Dedifferentiated amniotic fluid mesenchymal stem cell (primary cell): ENCODE results near the gene FLT3.
A peak's percentile ranks its signal among the peaks of the same experiment; 100 is the strongest.
"Not testable (repeated sequence)": the region's sequence is repeated elsewhere in the genome, so short reads cannot be mapped to it uniquely, and the experiment has no call there.

ENCODE experiments used
- DNase-seq: peaks from one replicate; pipeline ENCODE4 v3.0.0-alpha.2; 2016; ENCODE audit errors: extremely low spot score

Gene FLT3

DNA sequence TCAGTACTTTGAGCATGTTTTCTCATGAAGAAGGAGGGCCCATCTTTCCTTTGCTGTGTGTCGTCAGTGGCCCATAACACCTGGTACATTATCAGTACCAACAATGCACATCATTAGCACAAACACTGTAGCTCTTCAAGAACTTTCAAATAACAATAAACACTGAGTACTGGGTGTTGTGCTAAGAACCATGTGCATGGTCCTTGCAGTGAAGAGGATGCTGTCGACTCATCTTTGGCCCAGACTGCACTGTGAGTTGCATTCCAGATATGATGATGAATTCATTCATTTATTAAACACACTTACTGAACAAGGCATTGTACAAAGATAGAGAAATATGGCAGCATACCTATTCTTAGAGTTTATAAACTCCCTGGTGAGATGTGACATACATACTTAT lies 55.8 kb downstream of the FLT3 start:
- no peak for DNase-seq

DNA sequence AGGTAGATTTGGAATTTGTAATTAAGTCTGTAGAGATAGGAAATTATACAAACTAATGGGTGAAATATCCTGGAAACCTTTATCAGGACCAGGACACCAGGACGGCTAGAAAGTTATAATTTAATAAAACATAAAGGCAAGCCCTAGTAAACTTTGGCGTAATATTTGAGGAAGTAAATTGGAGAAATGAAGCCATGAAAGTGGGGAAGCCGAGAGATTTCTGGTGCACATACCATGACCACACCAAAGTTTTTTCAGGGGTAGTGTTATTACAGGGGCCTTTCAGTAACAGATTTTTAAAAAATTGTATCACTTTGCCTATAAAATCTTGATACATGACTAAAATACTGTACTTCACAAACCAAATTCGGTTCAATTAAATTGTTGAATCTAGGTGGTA lies 57.2 kb downstream of the FLT3 start:
- DNase-seq = no peak

DNA sequence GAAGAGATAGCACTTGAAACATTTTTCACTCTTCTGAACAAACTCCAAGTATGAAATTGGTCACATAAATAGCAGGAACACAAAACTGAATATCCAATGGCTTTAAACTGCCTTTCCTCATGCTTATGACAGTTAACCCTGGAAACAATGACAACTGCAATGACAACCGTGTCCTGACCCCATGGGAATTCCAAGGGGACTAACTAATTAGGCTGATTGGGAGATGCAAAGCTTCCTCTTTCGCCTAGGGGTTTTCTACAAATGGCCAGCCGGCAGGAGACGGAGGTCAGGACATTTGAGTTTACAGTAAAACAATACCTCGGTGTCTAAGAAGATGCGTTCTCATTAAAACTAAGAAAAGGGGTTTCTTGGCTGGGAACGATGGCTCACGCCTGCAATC lies 58.9 kb downstream of the FLT3 start:
- no peak for DNase-seq

DNA sequence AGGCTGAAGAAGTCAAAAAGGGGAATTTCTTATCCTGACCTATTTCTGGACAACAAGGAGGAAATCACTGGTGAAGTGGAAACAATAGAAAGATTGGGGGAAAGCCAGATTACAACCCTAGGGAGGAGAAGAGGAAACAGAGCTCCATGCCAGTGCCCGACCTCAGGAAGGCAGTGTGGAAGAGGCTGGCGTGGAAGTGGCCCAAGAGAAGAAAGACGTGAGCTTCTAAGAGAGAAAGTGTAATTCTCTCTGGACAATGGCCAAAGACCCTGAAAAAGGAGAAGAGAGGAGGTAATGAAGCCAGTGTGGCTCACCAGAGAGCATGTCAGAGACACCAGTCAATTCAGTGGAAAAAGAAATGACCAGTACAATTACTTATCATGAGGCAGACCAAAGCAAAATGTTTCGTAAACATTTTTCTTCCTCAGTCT lies 59.3 kb downstream of the FLT3 start:
- no peak for DNase-seq

DNA sequence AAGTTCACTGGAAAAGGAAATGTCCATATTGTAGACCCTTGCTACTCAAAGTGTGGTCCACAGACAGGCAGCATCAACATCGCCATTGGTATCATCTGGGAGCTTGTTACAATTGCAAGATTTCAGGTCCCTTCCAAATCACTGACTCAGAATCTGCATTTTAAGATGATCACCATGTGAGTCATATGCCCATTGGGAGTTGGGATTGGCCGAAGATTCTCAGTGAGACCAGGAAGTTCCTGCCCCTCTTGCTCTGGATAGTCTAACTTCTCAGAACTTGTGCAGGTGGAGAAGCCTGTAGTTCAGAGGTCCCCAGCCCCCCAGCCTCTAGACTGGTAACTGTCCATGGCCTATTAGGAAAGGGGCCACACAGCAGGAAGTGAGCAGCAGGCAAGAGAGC lies 63.0 kb downstream of the FLT3 start:
- no peak for DNase-seq

DNA sequence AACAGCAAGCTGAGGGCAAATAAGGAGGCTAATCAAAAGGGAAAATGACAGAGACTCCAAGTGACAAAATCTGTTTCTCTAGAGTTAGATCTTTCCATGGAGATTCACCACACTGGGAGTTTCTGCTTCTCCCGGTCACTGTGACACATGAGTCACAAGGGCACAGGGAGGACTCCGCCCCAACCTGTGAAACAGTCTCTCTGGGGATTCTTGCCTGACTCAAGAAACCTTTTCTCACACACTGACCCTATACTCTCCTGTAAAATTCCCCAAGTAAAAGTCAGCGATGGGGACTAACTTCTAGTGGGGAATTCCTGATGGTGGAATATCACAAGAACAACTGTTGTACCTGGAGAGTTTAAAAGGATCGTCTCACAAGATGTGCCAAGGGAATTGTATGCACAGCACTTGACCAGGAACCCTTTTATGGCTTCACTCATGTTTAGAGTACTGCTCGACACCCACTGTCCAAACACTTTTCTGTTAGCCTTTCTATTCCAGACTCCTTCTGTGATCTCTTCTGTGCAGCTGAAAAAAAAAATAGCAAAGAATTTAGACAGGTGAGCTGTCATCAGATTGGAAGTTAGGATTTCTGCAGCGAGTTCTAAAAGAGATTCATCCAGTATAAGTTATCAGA lies 65.1 kb downstream of the FLT3 start:
- DNase-seq = no peak

DNA sequence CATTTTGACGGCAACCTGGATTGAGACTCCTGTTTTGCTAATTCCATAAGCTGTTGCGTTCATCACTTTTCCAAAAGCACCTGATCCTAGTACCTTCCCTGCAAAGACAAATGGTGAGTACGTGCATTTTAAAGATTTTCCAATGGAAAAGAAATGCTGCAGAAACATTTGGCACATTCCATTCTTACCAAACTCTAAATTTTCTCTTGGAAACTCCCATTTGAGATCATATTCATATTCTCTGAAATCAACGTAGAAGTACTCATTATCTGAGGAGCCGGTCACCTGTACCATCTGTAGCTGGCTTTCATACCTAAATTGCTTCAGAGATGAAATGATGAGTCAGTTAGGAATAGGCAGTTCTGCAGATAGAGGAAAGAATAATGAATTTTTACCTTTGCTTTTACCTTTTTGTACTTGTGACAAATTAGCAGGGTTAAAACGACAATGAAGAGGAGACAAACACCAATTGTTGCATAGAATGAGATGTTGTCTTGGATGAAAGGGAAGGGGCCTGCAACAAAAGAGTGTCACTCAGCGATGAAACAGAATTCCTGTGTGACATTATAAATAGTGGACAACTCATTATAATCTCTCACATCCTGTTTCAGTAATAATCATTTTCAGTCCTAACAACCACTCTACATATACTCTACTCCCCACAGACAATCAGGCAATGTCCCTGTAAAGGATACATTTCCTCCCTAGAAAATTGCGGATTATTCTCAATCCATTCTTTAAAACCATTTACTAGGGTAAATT lies 66.3 kb downstream of the FLT3 start:
- DNase-seq = no peak

DNA sequence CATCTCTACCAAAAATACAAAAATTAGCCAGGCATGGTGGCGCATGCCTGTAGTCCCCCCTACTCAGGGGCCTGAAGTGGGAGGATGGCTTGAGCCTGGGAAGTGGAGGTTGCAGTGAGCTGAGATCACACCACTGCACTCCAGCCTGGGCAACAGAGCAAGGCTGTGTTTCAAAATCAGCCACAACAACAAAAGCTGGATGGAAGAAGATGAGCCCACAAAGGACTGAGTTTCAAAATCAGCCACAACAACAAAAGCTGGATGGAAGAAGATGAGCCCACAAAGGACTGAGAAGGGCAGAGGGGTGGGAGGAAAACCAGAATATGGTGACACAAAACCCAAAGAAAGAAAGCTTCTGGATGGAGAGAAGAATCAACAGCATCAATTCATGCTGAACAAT lies 67.9 kb downstream of the FLT3 start:
- DNase-seq = not testable (repeated sequence)

DNA sequence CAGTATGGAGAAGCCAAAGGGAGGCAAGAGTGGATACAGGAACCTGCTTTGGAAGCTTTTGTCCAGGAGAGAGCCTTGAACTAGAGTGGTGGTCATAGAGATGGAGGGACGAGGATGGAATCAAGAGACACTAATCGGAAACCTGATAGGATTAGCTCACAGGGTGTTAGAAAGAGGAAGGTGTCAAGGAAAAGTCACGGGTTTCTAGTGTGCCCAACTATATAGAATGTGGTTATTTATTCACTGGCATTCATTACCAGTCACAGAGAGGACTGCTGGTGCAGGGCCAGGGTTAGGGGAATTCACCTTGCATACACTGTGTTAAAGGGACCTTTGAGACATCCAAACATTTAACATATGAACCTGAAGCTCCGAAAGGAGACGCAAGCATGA lies 68.5 kb downstream of the FLT3 start:
- DNase-seq = no peak

DNA sequence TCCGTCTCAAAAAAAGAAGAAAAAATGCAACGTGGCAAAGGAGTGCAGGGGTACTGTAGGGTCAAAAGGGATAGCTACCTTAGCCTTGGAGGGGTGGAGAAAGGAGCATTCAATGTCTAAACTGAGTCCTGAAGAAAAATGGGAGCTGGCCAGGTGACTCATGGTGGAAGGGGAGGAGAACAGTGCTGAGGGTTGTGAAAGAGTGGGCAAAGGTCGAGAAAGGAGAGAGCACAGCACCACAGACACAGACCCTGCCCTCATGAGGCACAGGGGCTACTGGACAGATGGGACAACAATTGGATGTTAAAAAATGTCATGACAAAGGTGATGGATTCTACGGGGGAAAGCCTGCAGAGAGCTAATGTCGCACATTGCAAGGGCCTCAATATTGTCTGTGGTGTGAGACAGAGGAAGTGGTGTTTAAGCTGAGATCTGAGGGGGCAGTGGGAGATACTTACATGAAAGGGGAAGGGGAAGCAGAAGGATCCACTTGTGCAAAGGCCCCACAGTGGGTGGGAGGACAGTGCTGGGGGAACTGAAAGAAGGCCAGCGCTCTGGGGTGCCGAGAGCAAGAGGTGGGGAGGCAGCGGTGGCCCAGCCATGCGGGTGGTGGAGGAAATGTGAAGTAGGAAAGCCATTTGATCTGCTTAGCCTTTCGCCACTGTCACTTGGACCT lies 69.0 kb downstream of the FLT3 start:
- DNase-seq = no peak

DNA sequence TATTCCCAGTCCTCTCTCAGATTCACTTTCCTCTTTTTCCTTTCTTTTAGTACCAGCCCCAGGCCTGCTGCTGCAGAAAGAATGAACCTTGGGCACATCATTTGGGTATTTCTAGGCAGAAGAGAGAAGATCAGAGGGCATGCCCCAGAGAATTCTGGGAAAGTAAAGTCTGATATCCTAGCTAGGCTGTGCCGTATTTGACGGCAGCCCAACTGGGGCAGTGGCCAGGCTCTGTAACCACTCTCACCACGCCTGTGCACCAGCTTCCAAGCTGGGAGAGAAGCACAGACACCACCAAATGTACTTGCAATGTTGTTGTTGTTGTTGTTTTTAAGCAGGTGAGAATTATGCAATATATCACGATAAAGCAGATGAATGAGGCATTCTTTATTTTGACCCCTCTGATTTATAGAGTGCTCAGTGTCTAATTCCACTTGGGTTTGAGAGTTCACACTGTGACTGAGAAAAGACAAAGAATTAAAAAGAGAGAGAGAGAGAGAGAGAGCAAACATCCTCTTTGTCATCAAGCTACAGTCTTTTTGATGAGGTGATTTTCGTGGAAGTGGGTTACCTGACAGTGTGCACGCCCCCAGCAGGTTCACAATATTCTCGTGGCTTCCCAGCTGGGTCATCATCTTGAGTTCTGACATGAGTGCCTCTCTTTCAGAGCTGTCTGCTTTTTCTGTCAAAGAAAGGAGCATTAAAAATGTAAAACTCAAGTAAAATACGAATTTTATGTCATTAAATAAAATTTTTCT lies 72.6 kb downstream of the FLT3 start:
- DNase-seq = no peak

DNA sequence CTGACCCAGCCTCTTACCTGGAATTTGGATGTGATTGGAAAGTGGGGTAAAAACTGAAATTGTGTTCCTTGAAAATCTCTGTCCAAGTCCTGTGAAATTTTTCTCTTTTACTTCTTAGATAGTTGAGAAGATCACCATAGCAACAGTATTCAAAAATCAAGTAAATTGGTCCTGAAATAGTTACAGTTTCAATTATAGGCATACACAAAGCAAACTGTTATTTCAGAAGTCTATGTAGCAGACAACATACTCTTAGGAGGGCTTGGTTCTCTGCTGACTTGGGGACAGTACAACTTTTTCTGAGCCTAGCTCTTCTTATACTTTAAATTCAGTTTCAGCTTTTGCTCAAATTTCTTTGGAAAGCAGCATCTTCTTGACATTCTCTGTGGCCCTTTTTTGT lies 73.3 kb downstream of the FLT3 start:
- no peak for DNase-seq

DNA sequence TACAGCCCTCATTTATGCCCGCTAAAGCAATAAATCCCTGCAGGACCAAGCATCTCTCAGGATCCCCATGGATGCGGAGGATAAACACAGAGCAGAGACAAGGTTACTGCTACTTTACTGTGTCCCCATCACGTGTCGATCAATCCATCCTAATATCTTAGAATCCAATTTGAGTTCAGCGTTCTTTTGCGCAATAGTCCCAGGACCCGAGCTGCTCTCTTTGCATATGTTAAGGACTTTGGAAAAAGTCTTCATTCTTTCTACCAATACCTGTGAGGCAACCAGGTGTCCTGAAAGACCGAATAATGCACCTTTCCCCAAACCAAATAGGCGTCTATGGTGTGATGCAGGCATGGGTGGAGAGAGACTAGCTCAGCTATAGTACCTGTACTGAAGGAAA lies 73.9 kb downstream of the FLT3 start:
- DNase-seq = no peak

DNA sequence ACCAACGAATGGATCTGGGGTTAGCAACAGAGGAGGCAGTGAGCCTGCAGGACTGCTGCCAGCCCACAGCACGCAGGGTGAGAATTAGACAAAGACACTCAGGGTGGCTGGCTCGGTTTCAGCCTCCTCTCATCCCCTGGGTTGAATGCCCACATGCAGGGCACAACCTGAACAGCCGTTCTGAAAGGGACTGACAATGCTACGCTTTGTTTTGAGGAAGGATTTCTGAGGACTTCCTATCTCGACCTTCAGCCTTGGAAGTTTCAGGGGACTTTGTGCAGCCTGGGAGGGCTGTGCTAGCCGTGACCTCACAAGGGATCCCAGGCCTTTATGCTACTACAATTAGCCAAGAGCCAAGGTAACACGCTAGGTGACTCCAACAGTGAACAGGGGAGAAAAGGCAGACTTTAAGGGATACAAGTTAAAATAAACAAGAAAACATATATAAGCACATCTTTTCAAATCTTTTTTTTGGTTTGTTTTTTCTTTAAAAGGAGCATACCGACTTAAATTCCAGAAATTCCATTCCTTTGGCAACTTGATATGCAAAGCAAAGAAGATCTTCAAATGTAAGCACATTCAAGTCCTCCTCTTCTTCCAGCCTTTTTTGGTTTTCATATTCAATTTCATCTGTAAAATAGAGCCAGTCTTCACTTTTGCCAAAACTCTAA lies 77.4 kb downstream of the FLT3 start:
- DNase-seq = peak; percentile 42

DNA sequence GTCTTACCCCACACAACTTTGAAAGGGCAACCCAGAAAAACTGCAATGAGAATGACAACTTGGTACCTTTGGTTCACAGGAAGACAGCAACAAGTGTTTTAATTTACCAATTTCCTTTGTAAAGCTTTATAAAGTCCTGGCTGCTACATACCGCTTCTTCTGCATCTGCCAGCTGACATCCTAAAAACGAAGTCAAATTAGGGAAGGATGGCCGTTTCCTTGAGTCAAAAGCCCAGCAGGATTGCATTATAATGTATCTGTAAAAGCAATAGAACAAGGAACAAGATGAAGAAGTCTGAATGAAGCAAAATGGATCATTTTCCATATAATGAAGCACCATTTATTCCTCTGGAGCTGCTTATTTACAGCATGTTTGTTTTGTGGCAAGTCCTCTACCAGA lies 86.1 kb downstream of the FLT3 start:
- DNase-seq = no peak

DNA sequence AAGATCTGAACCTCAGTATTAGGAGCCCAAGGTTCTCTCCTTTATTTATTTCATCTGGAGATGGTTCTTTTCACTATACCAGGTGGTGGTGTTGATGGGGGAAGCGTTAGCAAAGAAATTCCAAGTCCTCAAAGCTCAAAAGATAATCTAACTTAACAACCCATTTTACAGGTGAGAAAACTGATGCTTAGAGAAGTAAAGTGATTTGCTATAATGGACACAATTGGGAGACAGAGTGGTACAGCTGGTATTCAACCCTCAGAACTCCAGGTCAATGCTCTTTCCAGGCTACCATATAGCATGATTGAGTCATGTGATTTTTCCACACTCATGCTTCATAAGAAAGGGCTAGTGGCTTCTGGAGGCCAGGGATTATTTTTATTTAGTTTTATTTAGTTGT lies 86.9 kb downstream of the FLT3 start:
- DNase-seq = no peak

DNA sequence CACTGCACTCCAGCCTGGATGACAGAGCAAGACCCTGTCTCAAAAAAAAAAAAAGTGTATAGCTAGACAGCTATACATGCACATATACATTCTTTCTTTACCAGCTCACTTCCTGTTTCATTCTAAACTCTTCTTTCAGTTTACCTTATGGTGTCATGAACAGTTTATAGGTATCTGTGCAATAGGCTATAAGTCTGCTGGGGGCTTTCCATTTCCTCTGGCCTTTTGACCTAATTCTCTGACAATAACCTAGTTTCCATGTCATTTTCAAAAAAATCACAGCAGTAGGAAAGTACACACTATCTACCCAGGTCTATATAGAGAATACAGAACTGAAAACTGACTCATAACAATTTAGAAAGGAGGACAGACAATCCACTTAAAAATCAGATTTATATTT lies 87.5 kb downstream of the FLT3 start:
- DNase-seq = no peak

DNA sequence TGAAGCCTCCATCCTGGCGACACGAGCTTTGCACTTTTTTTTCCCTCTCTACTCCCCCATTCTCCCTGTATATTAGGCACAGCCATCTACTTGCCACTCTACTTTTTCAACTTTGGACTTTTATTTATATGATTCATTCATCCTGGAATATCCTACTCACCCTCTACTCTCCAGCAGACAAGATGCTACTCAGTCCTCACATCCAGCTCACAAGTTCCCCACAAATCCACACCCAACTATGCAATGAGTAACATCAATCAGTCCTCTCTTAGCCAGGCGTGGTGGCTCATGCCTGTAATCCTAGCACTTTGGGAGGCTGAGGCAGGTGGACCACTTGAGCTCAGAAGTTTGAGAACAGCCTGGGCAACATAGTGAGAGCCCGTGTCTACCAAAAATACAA lies 88.0 kb downstream of the FLT3 start:
- no peak for DNase-seq

DNA sequence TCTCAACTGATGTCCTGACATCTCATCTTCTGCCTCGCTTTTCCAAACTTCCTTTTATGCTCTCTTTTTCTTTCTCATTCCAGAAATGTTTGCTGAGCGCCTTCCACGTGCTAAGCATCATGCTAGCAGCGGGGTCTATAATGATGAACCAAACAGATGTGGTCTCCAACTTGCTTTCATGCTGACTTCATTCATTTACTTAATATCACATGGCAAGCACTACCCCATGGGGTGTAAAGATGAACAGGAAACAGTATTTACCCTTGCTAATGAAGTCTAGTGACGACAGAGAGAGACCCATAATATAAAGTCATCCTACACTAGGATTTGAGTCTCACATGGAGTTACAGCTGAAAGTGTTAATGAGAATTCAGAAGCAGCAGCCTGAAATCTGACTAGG lies 90.3 kb downstream of the FLT3 start:
- no peak for DNase-seq

DNA sequence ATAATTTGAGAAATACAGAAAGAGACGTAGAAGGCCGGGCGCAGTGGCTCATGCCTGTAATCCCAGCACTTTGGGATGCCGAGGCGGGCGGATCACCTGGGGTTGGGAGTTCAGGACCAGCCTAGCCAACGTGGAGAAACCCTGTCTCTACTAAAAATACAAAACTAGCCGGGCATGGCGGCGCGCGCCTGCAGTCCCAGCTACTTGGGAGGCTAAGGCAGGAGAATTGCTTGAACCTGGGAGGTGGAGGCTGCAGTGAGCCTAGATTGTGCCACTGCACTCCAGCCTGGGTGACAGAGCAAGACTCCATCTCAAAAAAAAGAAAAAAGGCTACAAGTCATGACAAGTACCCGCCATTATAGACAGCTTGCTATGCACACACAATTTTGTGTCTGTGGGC lies 95.4 kb downstream of the FLT3 start:
- DNase-seq = not testable (repeated sequence)

DNA sequence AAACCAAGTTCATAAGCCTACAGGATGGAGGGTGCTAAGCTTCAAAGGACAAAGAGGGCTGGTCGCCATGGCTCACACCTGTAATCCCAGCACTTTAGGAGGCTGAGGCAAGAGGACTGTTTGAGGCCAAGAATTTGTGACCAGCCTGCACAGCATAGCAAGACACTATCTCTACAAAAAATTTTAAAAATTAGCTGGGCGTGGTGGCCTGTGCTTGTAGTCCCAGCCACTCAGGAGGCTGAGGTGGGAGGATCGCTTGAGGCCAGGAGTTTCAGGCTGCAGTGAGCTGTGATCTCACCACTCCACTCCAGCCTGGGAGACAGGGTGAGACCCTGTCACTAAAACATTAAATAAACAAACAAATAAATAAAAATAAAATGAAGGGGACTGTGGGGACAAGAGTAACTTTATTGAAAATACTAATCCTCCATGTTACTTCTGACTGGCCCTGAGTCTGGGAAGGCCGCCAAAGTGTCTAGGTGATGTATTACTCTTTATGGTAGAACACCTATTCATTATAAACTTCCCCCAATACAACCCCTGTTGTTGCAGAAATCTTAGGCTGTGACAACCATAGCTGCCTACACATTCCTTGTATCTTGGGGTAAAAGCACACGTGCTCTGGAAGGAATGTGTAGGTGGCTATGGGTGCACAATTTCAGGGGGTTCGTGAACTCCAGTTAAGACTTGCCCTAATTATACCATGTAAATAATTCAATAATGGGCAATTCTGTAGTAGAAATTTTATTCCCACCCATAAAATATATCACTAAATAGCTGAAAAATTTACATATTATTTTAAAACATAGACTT lies 97.3 kb downstream of the FLT3 start:
- no peak for DNase-seq
